ENCODE data around the gene SMG1.
"Not testable (repeated sequence)": the region's sequence is repeated elsewhere in the genome, so short reads cannot be mapped to it uniquely, and the experiment has no call there.

Gene SMG1

GRCh38 chr16:18770336-18770962, 155.8 kb downstream of the SMG1 start:
- not testable (repeated sequence) for H3K4me3 ChIP-seq (ENCODE audit: insufficient read depth, low read length, poor library complexity, severe bottlenecking); H3K79me2 ChIP-seq (ENCODE audit: insufficient read depth, low read length); H3K4me2 ChIP-seq (ENCODE audit: low read depth, low read length, poor library complexity, severe bottlenecking); H4K20me1 ChIP-seq (ENCODE audit: low read depth, low read length); H3K36me3 ChIP-seq (ENCODE audit: low read length); H3K27me3 ChIP-seq (ENCODE audit: low read length); H3K27ac ChIP-seq (ENCODE audit: low read depth, low read length); H3K9ac ChIP-seq (ENCODE audit: low read length); H3F3A ChIP-seq (ENCODE audit: insufficient read depth); H3K9me3 ChIP-seq (ENCODE audit: insufficient read depth, low read length); H2AFZ ChIP-seq (ENCODE audit: low read depth, low read length, severe bottlenecking); H3K9me2 ChIP-seq (replicated peaks; ENCODE audit: insufficient read depth, low read length)

GRCh38 chr16:18767217-18767616, 159.0 kb downstream of the SMG1 start:
- H3K36me3 ChIP-seq (ENCODE audit: low read length); H2AFZ ChIP-seq (ENCODE audit: low read depth, low read length, severe bottlenecking); H3K27ac ChIP-seq (ENCODE audit: low read depth, low read length); H3K4me3 ChIP-seq (ENCODE audit: insufficient read depth, low read length, poor library complexity, severe bottlenecking); H3K79me2 ChIP-seq (ENCODE audit: insufficient read depth, low read length); H3K27me3 ChIP-seq (ENCODE audit: low read length); H3F3A ChIP-seq (ENCODE audit: insufficient read depth); H3K9me3 ChIP-seq (ENCODE audit: insufficient read depth, low read length); H3K9me2 ChIP-seq (replicated peaks; ENCODE audit: insufficient read depth, low read length); H4K20me1 ChIP-seq (ENCODE audit: low read depth, low read length); H3K9ac ChIP-seq (ENCODE audit: low read length); H3K4me2 ChIP-seq (ENCODE audit: low read depth, low read length, poor library complexity, severe bottlenecking): not testable (repeated sequence)

GRCh38 chr16:18762713-18763112, 163.5 kb downstream of the SMG1 start:
- not testable (repeated sequence) for H4K20me1 ChIP-seq (ENCODE audit: low read depth, low read length); H3K9me3 ChIP-seq (ENCODE audit: insufficient read depth, low read length); H3K36me3 ChIP-seq (ENCODE audit: low read length); H3K9me2 ChIP-seq (replicated peaks; ENCODE audit: insufficient read depth, low read length); H3K4me3 ChIP-seq (ENCODE audit: insufficient read depth, low read length, poor library complexity, severe bottlenecking); H3K27ac ChIP-seq (ENCODE audit: low read depth, low read length); H3K9ac ChIP-seq (ENCODE audit: low read length); H3K79me2 ChIP-seq (ENCODE audit: insufficient read depth, low read length); H3K4me2 ChIP-seq (ENCODE audit: low read depth, low read length, poor library complexity, severe bottlenecking); H3K27me3 ChIP-seq (ENCODE audit: low read length); H2AFZ ChIP-seq (ENCODE audit: low read depth, low read length, severe bottlenecking); H3F3A ChIP-seq (ENCODE audit: insufficient read depth)

GRCh38 chr16:18759598-18760520, 166.3 kb downstream of the SMG1 start:
- H4K20me1 ChIP-seq (ENCODE audit: low read depth, low read length); H3K4me3 ChIP-seq (ENCODE audit: insufficient read depth, low read length, poor library complexity, severe bottlenecking); H3K9me3 ChIP-seq (ENCODE audit: insufficient read depth, low read length); H3K4me2 ChIP-seq (ENCODE audit: low read depth, low read length, poor library complexity, severe bottlenecking); H3F3A ChIP-seq (ENCODE audit: insufficient read depth); H3K79me2 ChIP-seq (ENCODE audit: insufficient read depth, low read length); H3K27me3 ChIP-seq (ENCODE audit: low read length); H3K9ac ChIP-seq (ENCODE audit: low read length); H2AFZ ChIP-seq (ENCODE audit: low read depth, low read length, severe bottlenecking); H3K9me2 ChIP-seq (replicated peaks; ENCODE audit: insufficient read depth, low read length); H3K27ac ChIP-seq (ENCODE audit: low read depth, low read length); H3K36me3 ChIP-seq (ENCODE audit: low read length): not testable (repeated sequence)

- not testable (repeated sequence) for H3K27ac ChIP-seq (ENCODE audit: low read depth, low read length); H3K9ac ChIP-seq (ENCODE audit: low read length); H2AFZ ChIP-seq (ENCODE audit: low read depth, low read length, severe bottlenecking); H3K4me2 ChIP-seq (ENCODE audit: low read depth, low read length, poor library complexity, severe bottlenecking); H3K9me2 ChIP-seq (replicated peaks; ENCODE audit: insufficient read depth, low read length); H3K27me3 ChIP-seq (ENCODE audit: low read length); H3F3A ChIP-seq (ENCODE audit: insufficient read depth); H3K36me3 ChIP-seq (ENCODE audit: low read length); H4K20me1 ChIP-seq (ENCODE audit: low read depth, low read length); H3K9me3 ChIP-seq (ENCODE audit: insufficient read depth, low read length); H3K79me2 ChIP-seq (ENCODE audit: insufficient read depth, low read length); H3K4me3 ChIP-seq (ENCODE audit: insufficient read depth, low read length, poor library complexity, severe bottlenecking)
These were observed 168.1 kb downstream of the SMG1 start for GRCh38 chr16:18757960-18758660.

- not testable (repeated sequence) for H3K9me2 ChIP-seq (replicated peaks; ENCODE audit: insufficient read depth, low read length); H3K9ac ChIP-seq (ENCODE audit: low read length); H3K4me2 ChIP-seq (ENCODE audit: low read depth, low read length, poor library complexity, severe bottlenecking); H3K27me3 ChIP-seq (ENCODE audit: low read length); H2AFZ ChIP-seq (ENCODE audit: low read depth, low read length, severe bottlenecking); H4K20me1 ChIP-seq (ENCODE audit: low read depth, low read length); H3K79me2 ChIP-seq (ENCODE audit: insufficient read depth, low read length); H3K4me3 ChIP-seq (ENCODE audit: insufficient read depth, low read length, poor library complexity, severe bottlenecking); H3K36me3 ChIP-seq (ENCODE audit: low read length); H3K9me3 ChIP-seq (ENCODE audit: insufficient read depth, low read length); H3F3A ChIP-seq (ENCODE audit: insufficient read depth); H3K27ac ChIP-seq (ENCODE audit: low read depth, low read length)
These were observed 169.6 kb downstream of the SMG1 start for GRCh38 chr16:18756639-18757038.

All from SU-DHL-6 (cell line).